ENCODE measurements around the gene KRTAP20-2.

KRTAP20-2 gene

DNA sequence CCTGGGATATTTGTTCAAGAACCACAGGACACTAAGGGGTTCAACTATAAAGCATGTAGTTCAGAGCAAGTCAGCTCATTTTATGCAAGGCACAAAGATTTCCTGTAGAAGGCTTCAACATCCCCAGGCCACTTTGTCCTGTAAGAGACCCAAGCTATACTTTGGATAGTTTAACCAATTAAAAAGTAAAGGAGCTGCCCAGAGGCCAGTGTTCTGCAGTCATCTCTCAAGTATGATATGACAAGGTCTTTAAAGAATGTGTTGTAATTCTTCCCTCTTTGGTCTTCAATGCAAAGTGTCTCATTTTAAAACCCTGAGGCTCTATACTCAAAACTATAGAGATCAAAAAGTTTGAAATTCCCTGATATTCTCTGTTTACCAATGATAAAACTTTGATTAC lies 41.7 kb downstream of the KRTAP20-2 start:
- no peak for DNase-seq

DNA sequence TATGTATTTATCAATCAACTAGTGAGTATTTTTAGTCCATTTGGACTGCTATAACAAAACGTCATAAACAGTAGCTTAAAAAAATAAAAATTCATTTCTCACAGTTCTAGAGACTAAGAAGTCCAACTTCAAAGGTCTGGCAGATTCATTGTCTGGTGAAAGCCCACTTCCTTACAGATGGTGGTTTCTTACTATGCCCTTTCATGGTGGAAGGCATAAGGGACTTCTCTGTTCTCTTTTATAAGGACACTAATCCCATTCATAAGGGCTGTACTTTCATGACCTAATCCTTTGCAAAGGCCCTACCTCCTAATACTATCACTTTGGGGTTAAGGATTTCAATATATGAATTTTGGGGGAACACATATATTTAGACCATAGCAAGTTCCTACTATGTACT lies 45.6 kb downstream of the KRTAP20-2 start:
- no peak for DNase-seq

DNA sequence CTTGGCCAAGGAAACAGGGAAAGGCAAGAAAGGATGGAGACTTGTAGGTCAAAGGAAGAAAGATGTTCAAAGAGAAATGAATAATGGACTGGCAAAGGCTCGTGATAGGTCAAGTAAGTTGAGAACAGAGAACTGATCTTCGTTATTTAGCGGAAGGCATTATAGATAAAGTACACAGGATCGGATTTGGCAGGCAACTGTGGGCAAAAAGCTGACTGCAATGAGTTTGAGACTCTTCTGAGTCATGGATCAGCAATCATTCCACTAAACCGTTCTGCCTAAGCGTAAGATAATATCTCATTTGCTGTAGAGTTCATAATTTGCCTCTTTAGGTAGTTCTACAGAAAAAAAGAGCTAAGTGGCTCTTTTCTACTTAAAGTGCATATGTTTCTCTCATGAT lies 49.5 kb downstream of the KRTAP20-2 start:
- DNase-seq, result no peak

Measured in NCI-H524 treated with DMSO at 0.1 percent for 48 hours (cell line).